ENCODE results near the gene ABCA5.
A peak's percentile ranks its signal among the peaks of the same experiment; 100 is the strongest.

Gene ABCA5

DNA sequence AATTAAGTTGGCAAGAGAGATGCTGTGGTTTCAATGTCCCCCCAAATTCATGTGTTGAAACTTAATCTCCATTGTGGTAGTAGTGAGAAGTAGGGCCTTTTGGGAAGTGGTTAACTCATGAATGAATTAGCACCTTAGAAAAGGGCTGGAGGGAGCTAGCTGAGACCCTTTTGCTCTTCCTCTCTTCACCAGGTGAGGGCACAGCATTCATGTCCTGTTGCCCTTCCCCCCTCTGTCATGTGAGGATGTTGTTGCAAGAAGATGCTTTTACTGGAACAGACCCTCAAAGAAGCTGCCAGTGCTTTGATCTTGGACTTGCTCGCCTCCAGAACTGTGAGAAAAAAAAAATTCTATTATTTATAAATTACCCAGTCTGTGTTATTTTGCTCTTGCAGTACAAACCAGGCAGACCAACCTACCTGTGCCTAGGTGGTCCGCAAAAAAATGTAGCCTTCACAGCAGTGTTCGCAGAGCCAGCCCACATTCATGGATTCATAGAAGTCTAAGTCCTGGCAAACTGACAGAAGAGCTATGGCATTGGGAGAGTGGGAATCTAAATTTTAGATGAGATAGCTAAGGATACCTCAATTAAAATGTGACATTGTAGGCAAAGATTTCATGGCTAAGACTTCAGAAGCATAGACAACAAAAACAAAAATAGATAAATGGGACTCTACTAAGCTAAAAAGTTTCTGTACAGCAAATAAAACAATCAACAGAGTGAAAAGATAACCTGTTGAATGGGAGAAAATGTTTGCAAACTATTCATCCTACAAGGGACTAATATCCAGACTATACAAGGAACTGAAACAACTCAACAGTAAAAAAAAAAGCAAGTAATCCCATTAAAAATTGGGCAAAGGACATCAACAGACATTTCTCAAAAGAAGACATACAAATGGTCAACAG is 32.0 kb upstream of the ABCA5 start:
- TF ChIP-seq, protein P1, sequence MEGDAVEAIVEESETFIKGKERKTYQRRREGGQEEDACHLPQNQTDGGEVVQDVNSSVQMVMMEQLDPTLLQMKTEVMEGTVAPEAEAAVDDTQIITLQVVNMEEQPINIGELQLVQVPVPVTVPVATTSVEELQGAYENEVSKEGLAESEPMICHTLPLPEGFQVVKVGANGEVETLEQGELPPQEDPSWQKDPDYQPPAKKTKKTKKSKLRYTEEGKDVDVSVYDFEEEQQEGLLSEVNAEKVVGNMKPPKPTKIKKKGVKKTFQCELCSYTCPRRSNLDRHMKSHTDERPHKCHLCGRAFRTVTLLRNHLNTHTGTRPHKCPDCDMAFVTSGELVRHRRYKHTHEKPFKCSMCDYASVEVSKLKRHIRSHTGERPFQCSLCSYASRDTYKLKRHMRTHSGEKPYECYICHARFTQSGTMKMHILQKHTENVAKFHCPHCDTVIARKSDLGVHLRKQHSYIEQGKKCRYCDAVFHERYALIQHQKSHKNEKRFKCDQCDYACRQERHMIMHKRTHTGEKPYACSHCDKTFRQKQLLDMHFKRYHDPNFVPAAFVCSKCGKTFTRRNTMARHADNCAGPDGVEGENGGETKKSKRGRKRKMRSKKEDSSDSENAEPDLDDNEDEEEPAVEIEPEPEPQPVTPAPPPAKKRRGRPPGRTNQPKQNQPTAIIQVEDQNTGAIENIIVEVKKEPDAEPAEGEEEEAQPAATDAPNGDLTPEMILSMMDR (IDR thresholded peaks at IDR 0.05; ENCODE audit: extremely low read depth, insufficient read depth, missing control alignments): peak; percentile 44
- in situ Hi-C loops (cut with MboI; ENCODE audit: low pct_unique_long_range_greater_than_20kb, low sequenced_read_pairs, unreplicated experiment): no loop called here
- DNase-seq (ENCODE audit: low spot score): peak; percentile 28

- no peak for DNase-seq (ENCODE audit: low spot score)
- TF ChIP-seq, protein P1 (IDR thresholded peaks at IDR 0.05; ENCODE audit: extremely low read depth, insufficient read depth, missing control alignments): no peak
- in situ Hi-C loops (cut with MboI; ENCODE audit: low pct_unique_long_range_greater_than_20kb, low sequenced_read_pairs, unreplicated experiment): no loop called here
These were observed 30.8 kb upstream of the ABCA5 start for GRCh38 chr17:69357701-69358100.

- in situ Hi-C loops (cut with MboI; ENCODE audit: low pct_unique_long_range_greater_than_20kb, low sequenced_read_pairs, unreplicated experiment): no loop called here
- TF ChIP-seq, protein P1 (IDR thresholded peaks at IDR 0.05; ENCODE audit: extremely low read depth, insufficient read depth, missing control alignments): no peak
- DNase-seq (ENCODE audit: low spot score): no peak
These were observed 29.7 kb upstream of the ABCA5 start for GRCh38 chr17:69356625-69357024.

GRCh38 chr17:69350911-69351310 is 24.0 kb upstream of the ABCA5 start:
- no peak for DNase-seq (ENCODE audit: low spot score)
- TF ChIP-seq, protein P1 (IDR thresholded peaks at IDR 0.05; ENCODE audit: extremely low read depth, insufficient read depth, missing control alignments): no peak
- in situ Hi-C loops (cut with MboI; ENCODE audit: low pct_unique_long_range_greater_than_20kb, low sequenced_read_pairs, unreplicated experiment): no loop called here

DNA sequence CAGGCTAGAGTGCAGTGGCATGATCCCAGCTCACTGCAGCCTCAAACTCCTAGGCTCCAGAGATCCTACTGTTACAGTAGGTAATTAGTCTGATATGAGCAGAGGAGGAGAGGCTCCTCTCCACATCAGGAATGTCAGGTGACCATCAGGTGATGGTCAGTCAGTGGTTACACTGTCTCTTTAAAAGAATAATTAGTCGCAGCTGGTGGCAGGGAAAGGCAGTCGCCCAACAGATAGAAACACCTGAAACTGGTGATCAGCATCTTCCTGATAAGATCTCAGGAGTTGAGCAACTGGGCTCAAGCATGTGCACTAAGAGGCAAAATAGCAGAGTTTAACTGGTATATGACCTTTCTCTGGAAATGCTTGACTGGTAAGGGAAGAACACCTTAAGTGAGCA is 21.5 kb upstream of the ABCA5 start:
- in situ Hi-C loops (cut with MboI; ENCODE audit: low pct_unique_long_range_greater_than_20kb, low sequenced_read_pairs, unreplicated experiment): loop anchor here (25.0 kb wide), 1 partner anchor 164 kb away; no protein-coding TSS in a partner anchor
- no peak for DNase-seq (ENCODE audit: low spot score)

DNA sequence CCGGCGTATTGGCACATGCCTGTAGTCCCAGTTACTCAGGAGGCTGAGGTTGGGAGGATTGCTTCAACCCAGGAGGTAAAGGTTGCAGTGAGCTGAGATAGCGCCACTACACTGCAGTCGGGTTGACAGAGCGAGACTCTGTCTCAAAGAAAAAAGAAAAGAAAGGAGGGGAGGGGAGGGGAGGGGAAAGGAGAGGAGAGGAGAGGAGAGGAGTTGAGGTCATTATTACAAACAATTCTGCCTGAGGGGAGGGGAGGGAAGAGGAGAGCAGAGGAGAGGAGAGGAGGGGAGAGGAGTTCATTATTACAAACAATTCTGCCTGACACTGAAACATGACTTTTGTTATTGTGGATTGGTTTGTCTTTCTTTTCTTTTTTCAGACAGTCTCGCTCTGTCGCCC is 19.8 kb upstream of the ABCA5 start:
- DNase-seq (ENCODE audit: low spot score): no peak
- in situ Hi-C loops (cut with MboI; ENCODE audit: low pct_unique_long_range_greater_than_20kb, low sequenced_read_pairs, unreplicated experiment): loop anchor here (25.0 kb wide), 1 partner anchor 166 kb away; no protein-coding TSS in a partner anchor

More for the DNA sequence above, 21.5 kb upstream of the ABCA5 start:
- TF ChIP-seq, protein P1 (IDR thresholded peaks at IDR 0.05; ENCODE audit: extremely low read depth, insufficient read depth, missing control alignments): no peak

More for the DNA sequence above, 19.8 kb upstream of the ABCA5 start:
- TF ChIP-seq, protein P1 (IDR thresholded peaks at IDR 0.05; ENCODE audit: extremely low read depth, insufficient read depth, missing control alignments): no peak
